Fibroblast of mammary gland (primary cell): Measurements from ENCODE around the gene DCTN3.

Source experiments
- DNase-seq: peaks from one replicate; pipeline ENCODE4 v3.0.0-alpha.2; 2010; ENCODE audit warnings: low read depth
- H3K4me3 ChIP-seq: 2 replicates; pipeline ENCODE4 v1.5.1; 2011; ENCODE audit warnings: low read depth, mild to moderate bottlenecking, low read length, moderate library complexity; ENCODE audit not compliant: control insufficient read depth
- CTCF ChIP-seq: conservative IDR thresholded peaks from 2 replicates; pipeline ENCODE4 v1.5.1; 2011; ENCODE audit warnings: low read depth, low read length, inconsistent platforms; ENCODE audit not compliant: control insufficient read depth, insufficient read depth

DCTN3 gene

GRCh38 chr9:34623374-34624235 lies 3.3 kb upstream of the DCTN3 start:
- TF ChIP-seq CTCF = no peak
- no peak for DNase-seq
- no peak overlapping the region for H3K4me3 ChIP-seq

DNA sequence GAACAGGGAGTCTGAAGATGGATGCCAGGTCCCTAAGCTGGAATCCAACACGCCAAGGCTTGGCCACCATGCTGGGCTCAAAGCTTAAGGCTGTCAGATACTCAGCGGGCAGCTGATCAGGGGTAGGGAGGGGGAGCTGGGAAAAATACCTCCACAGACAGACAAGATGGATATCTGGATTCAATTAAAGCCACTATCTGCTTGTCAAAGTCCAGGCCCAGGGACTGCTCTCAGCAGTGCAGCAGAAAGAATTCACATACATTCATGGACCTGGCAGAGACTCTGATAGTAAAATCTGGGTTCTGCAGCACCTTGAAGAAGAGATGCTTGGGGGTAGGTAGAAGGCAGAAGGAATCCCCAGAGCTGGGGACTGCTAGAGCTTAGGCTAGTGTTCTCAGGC lies 5.2 kb downstream of the DCTN3 start:
- no peak for TF ChIP-seq CTCF
- H3K4me3 ChIP-seq = no peak overlapping the region
- DNase-seq = no peak

DNA sequence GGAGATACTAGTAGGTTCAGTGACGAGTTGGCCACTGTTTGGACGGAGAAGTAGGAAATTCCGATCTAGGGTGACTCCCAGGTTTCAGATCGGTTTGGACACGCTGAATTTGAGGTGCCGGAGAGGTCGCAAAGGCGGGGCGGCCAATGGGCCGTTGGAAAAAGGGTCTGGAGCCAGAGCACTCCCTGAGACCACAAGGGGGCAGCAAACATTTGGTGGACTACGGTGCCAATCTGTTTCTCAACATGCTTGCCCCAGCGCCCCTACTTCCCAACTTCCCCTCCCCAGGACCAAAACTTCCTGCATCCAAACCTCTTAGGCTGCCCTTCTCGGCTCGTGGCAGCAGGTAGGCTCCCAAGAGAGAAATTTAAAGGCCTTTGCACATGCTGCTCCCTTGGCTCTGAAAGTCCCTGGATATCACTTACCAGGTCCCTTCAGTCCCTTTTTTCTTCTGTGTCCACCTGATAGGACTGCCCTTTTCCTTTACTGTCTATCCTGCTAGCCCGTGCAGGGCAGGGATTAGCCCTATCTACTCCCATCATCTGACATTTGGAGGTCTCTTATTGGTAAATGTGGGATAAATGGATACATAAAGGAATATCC lies 7.4 kb downstream of the DCTN3 start:
- TF ChIP-seq CTCF = peak; percentile 86

DNA sequence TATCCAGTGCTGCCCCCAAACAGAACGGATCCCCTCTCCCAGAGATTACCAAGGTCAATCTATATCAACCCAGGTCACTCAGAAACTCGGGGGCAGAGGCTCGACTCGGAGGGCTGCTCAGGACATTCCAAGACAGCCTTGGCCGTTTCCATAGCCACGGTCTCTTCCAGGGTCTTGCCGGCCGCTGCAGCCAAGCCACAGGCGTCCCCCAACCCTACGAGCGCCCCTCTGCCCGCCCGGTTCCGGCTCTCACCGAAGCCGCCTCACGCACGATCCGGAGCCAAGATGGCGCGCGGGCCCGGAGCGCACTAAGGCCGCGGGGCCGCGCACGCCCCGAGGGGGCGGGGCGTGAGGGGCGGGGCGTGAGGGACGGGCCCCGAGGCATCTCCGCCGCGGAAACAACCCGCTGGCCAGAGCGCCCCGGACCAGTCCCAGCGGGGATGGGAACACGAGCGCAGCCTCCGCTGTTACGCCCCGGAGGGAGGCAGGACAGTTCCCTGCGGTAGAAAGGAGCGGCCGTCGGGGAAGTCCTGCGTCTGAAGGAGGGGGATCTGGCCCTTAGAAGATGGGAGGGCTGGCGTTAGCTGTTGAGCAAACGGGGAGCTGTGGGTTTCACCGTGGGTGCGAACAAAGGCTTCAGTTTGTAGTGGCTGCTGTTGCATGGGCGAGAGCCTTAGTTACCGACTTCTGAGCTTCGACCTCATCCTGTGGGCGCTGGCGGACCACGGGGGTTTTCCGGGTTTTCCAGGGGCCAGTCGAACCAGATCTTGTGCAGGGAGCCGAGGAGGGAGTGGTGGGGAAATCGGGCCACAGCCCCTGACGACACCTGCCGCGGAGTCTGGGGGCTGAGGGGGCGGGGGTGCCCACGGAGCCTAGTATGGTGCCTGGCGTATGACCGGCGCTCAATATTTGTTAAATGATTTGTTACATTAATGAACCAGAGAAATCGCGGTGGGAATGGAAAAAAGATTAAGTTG lies 8.2 kb downstream of the DCTN3 start, which contains the start of gene RPP25L:
RPP25L (minus strand) TSS at position 287 of the 977 bp plus-strand sequence. CDS start 801 bp downstream, outside the sequence.
- peak within 1 kb of the TSS; percentile 88 for H3K4me3 ChIP-seq
- peak; percentile 72 for DNase-seq
- no peak for TF ChIP-seq CTCF

More for the DNA sequence above, 7.4 kb downstream of the DCTN3 start:
- DNase-seq = peak; percentile 73
- peak overlapping the region; percentile 88 for H3K4me3 ChIP-seq

DNA sequence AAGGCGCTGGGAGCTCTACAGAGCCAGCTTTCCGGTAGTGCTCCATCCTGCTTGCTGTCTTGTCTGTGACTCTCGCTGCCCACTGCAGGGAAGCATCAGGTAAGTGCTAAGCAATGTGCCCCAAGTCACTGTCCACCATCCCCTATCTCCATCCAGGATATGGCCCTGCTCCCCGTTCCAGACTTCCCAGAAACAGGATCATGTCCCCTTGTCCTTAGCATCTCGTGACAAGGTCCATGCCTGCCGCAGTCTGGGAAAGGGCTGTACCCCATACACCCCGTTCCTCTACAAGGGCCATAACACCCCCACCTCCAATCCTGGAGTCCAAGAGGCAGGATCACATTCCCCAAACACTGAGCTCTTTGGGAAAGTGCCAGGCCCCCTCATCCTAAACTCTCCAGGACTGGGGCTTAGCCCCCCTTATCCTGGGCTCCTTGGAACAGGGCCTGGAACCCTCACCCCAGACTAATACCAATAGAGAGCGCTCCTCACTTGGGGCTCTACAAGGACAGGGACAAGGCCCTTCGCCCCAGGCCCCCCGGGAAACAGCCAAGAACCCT lies 9.0 kb downstream of the DCTN3 start:
- peak overlapping the region; percentile 88 for H3K4me3 ChIP-seq
- no peak for DNase-seq
- TF ChIP-seq CTCF = no peak

DNA sequence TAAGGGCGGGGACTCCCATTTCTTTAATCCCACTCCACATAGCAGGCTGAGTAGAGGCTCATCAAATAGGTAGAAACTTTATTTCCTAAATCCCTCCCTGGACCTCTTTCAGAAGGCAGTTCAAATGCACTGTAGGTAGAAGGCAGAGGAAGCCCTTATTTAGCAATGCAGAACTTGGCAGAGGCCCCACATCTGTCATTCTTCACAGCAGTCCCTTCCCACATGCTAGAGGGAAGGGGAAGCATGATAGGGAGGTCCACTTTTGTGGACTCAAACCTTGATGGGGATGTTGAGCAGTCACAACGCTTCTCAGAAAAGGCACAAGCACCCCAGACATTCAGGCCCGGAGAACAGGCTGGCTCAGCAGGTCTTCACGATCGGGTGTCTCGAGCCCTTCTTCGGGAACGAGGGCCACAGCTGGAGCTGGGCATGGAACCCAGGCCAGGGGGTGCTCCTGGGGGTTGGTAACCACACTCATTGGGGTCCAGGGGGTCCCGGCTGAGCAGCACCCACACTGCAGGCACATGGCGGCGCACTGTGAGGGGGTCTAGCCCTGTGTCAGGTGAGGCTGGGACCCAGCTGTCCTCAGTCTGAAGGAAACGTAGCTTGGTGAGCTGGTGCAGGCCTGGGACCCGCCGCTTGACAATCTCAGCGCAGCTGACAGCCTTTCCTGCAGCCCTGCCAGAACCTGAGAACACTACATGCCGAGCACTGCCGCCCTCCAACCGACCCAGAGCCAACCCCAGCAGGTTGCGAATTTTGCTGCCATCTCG lies 9.7 kb downstream of the DCTN3 start:
- peak overlapping the region; percentile 88 for H3K4me3 ChIP-seq
- no peak for TF ChIP-seq CTCF
- no peak for DNase-seq
